Right atrium auricular region (tissue), 2 donors: ENCODE data around the gene ID2. TPM values are rescaled to one million over a fixed set of nuclear protein-coding genes. Genes with fewer than 3 reads are reported as not detected.

Source experiments
- DNase-seq: peaks from one replicate; pipeline ENCODE4 v3.0.0-alpha.2; 2019; ENCODE audit warnings: low spot score
- H3K27ac ChIP-seq, 2 donors: fragments of 200-600 bp; sonication (generic); 1 replicate in 1 of 2; 2 replicates in 1 of 2; pipeline ENCODE4 v1.5.1; 2016 to 2019
- H3K27me3 ChIP-seq, 2 donors: fragments of 200-600 bp; sonication (generic); one replicate each; pipeline versions ENCODE4 v1.5.1 to v1.6.0; 2017 to 2019
- H3K36me3 ChIP-seq: fragments of 200-600 bp; sonication (generic); one replicate; pipeline ENCODE4 v1.5.1; 2016
- H3K4me1 ChIP-seq, 2 donors: fragments of 200-600 bp; sonication (generic); one replicate each; pipeline versions ENCODE4 v1.5.1 to v1.6.0; 2017 to 2019
- H3K4me3 ChIP-seq, 2 donors: fragments of 200-600 bp; sonication (generic); 1 replicate in 1 of 2; 2 replicates in 1 of 2; pipeline ENCODE4 v1.5.1; 2017 to 2019; ENCODE audit warnings: mild to moderate bottlenecking in 1 of 2, moderate library complexity in 1 of 2
- H3K9me3 ChIP-seq, 2 donors: fragments of 200-600 bp; sonication (generic); one replicate each; pipeline ENCODE4 v1.5.1; 2019
- CTCF ChIP-seq, 2 donors: fragments of 200-600 bp; sonication (generic); IDR thresholded peaks; one replicate each; pipeline ENCODE4 v1.5.1; 2019; ENCODE audit warnings: antibody characterized with exemption in 2 of 2
- total RNA-seq, 2 donors: library from RNA; depleted of rRNA; stranded (reverse); fragments of >200 nt; gene quantifications; one replicate each; pipeline ENCODE4 v1.1.0, GENCODE V29; 2016

Gene ID2
- total RNA-seq, 2 donors from 2014 or later: 213 to 421 TPM

- DNase-seq: no peak
- H3K27ac ChIP-seq: no peak overlapping the region
- H3K36me3 ChIP-seq: no peaks in the 10 kb centered on the region
- peaks cover 0 to 4% of the 10 kb centered on the region in 2 donors for H3K4me1 ChIP-seq
- no peak for TF ChIP-seq CTCF (IDR thresholded peaks at IDR 0.05)
- no peaks in the 10 kb centered on the region for H3K27me3 ChIP-seq
- no peaks in the 10 kb centered on the region for H3K9me3 ChIP-seq
- no peak overlapping the region for H3K4me3 ChIP-seq
Observed at GRCh38 chr2:8645176-8645831, 36.6 kb upstream of the ID2 start.

- no peaks in the 10 kb centered on the region for H3K9me3 ChIP-seq
- no peak overlapping the region for H3K27ac ChIP-seq
- peaks cover 0 to 4% of the 10 kb centered on the region in 2 donors for H3K4me1 ChIP-seq
- DNase-seq: no peak
- H3K27me3 ChIP-seq: no peaks in the 10 kb centered on the region
- H3K36me3 ChIP-seq: no peaks in the 10 kb centered on the region
- H3K4me3 ChIP-seq: no peak overlapping the region
- TF ChIP-seq CTCF (IDR thresholded peaks at IDR 0.05): no peak
Observed at GRCh38 chr2:8646731-8647461, 35.0 kb upstream of the ID2 start.

- Histone ChIP-seq H3K36me3 (no peaks in the 10 kb centered on the region), H3K4me1 (peaks cover 0 to 4% of the 10 kb centered on the region in 2 donors), H3K27me3 (no peaks in the 10 kb centered on the region), H3K27ac (no peak overlapping the region), H3K4me3 (no peak overlapping the region), H3K9me3 (no peaks in the 10 kb centered on the region)
- no peak for TF ChIP-seq CTCF (IDR thresholded peaks at IDR 0.05)
- no peak for DNase-seq
Observed at GRCh38 chr2:8647462-8647857, 34.4 kb upstream of the ID2 start.

- Histone ChIP-seq H3K4me3 (no peak overlapping the region), H3K27ac (no peak overlapping the region), H3K27me3 (no peaks in the 10 kb centered on the region), H3K36me3 (no peaks in the 10 kb centered on the region), H3K9me3 (no peaks in the 10 kb centered on the region), H3K4me1 (peaks cover 0 to 4% of the 10 kb centered on the region in 2 donors)
- no peak for DNase-seq
- TF ChIP-seq CTCF (IDR thresholded peaks at IDR 0.05): no peak
Observed at GRCh38 chr2:8648441-8649213, 33.2 kb upstream of the ID2 start.

GRCh38 chr2:8649718-8650117 lies 32.1 kb upstream of the ID2 start:
- H3K4me3 ChIP-seq: no peak overlapping the region
- no peaks in the 10 kb centered on the region for H3K9me3 ChIP-seq
- DNase-seq: no peak
- no peaks in the 10 kb centered on the region for H3K36me3 ChIP-seq
- no peaks in the 10 kb centered on the region for H3K27me3 ChIP-seq
- peaks cover 0 to 1% of the 10 kb centered on the region in 2 donors for H3K4me1 ChIP-seq
- H3K27ac ChIP-seq: no peak overlapping the region
- no peak for TF ChIP-seq CTCF (IDR thresholded peaks at IDR 0.05)
